Tibial nerve (tissue), 4 donors: ENCODE results near the gene KPTN.

ENCODE experiments used
- CTCF ChIP-seq, 5 experiments: fragments of 200-600 bp in 3 of 5; fragments of 450-650 bp in 2 of 5; sonication (generic) in 3 of 5; IDR thresholded peaks; one replicate each; pipeline ENCODE4 v1.5.1; 2016 to 2019; ENCODE audit warnings: antibody characterized with exemption in 5 of 5, mild to moderate bottlenecking in 3 of 5, moderate library complexity in 2 of 5
- EP300 ChIP-seq, 2 donors: sonication (generic); formaldehyde crosslinking; IDR thresholded peaks; one replicate each; pipeline ENCODE4 v1.6.1; 2017; ENCODE audit warnings: antibody characterized with exemption in 2 of 2, mild to moderate bottlenecking in 1 of 2
- POLR2A ChIP-seq, 2 donors: fragments of 450-650 bp; IDR thresholded peaks; one replicate each; pipeline ENCODE4 v1.6.1; 2017; ENCODE audit warnings: antibody characterized with exemption in 2 of 2, mild to moderate bottlenecking in 2 of 2, moderate library complexity in 2 of 2

- no peak for TF ChIP-seq CTCF (IDR thresholded peaks at IDR 0.05)
- no peak for TF ChIP-seq POLR2A (IDR thresholded peaks at IDR 0.05)
- no peak for TF ChIP-seq EP300 (IDR thresholded peaks at IDR 0.05)
These were observed 55.7 kb downstream of the KPTN start for GRCh38 chr19:47428177-47428894.
